Fibroblast of pulmonary artery (primary cell): ENCODE results near the gene MYO10.

Experiments used
- DNase-seq: peaks from one replicate; pipeline ENCODE4 v3.0.0-alpha.2; 2010; ENCODE audit warnings: low read depth
- H3K4me3 ChIP-seq: replicated peaks from 2 replicates; pipeline ENCODE4 v1.5.1; 2011; ENCODE audit warnings: low read depth, mild to moderate bottlenecking, control low read depth, low read length, moderate library complexity
- CTCF ChIP-seq: IDR thresholded peaks from 2 replicates; pipeline ENCODE4 v1.5.1; 2011; ENCODE audit warnings: mild to moderate bottlenecking, control low read depth, low read length, inconsistent platforms; ENCODE audit errors: missing control alignments

Gene MYO10

GRCh38 chr5:16806711-16807546, 129.2 kb downstream of the MYO10 start:
- no peak for TF ChIP-seq CTCF
- no peak overlapping the region for H3K4me3 ChIP-seq
- DNase-seq, result no peak

- no peak overlapping the region for H3K4me3 ChIP-seq
- no peak for DNase-seq
- no peak for TF ChIP-seq CTCF
Measured at GRCh38 chr5:16805486-16805885, 130.6 kb downstream of the MYO10 start.

GRCh38 chr5:16803831-16804230, 132.3 kb downstream of the MYO10 start:
- H3K4me3 ChIP-seq, result no peak overlapping the region
- no peak for DNase-seq
- TF ChIP-seq CTCF, result no peak

- TF ChIP-seq CTCF, result no peak
- no peak overlapping the region for H3K4me3 ChIP-seq
- no peak for DNase-seq
Measured at GRCh38 chr5:16800477-16800876, 135.6 kb downstream of the MYO10 start.

- no peak for DNase-seq
- no peak overlapping the region for H3K4me3 ChIP-seq
- TF ChIP-seq CTCF, result no peak
Measured at GRCh38 chr5:16799796-16800195, 136.3 kb downstream of the MYO10 start.

- no peak for DNase-seq
- no peak for TF ChIP-seq CTCF
- H3K4me3 ChIP-seq, result no peak overlapping the region
Measured at GRCh38 chr5:16797951-16798350, 138.1 kb downstream of the MYO10 start.
